ENCODE data around the gene ASXL2. TPM values are rescaled to one million over a fixed set of nuclear protein-coding genes. Genes with fewer than 3 reads are reported as not detected.

ASXL2 gene
- total RNA-seq, 2 donors from 2014 or later = 6.6 to 8.3 TPM

DNA sequence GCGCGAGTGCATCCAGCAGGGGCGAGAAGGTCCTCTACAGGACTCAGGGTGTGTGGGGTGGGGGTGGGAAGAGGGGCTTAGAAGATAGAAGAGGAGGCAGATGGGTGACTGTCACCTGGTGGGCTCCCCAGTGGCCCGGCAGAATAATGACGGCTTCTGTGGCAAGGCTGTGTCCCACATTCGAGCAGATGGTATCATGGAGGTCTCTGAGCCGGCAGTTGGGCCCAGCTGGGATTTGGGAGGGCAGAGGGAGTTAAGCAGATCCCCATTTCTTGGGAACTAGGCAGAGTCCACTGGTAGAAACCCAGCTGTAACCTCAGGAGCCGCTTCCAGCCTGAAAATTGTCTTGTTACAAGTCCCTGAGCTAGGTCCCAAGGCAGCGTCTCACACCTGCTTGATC lies 176.5 kb downstream of the ASXL2 start:
- H3K4me3 ChIP-seq = no peak overlapping the region
- DNase-seq = no peak
- no peaks in the 10 kb centered on the region for H3K9me3 ChIP-seq
- no peaks in the 10 kb centered on the region for H3K4me1 ChIP-seq
- H3K27ac ChIP-seq = no peak overlapping the region
- ATAC-seq = no peak
- no peaks in the 10 kb centered on the region for H3K36me3 ChIP-seq (replicated peaks in 1 of 2; ENCODE audit: insufficient read depth in 1 of 2, low read depth in 2 of 2)
- H3K27me3 ChIP-seq = no peaks in the 10 kb centered on the region
- TF ChIP-seq, protein P1, sequence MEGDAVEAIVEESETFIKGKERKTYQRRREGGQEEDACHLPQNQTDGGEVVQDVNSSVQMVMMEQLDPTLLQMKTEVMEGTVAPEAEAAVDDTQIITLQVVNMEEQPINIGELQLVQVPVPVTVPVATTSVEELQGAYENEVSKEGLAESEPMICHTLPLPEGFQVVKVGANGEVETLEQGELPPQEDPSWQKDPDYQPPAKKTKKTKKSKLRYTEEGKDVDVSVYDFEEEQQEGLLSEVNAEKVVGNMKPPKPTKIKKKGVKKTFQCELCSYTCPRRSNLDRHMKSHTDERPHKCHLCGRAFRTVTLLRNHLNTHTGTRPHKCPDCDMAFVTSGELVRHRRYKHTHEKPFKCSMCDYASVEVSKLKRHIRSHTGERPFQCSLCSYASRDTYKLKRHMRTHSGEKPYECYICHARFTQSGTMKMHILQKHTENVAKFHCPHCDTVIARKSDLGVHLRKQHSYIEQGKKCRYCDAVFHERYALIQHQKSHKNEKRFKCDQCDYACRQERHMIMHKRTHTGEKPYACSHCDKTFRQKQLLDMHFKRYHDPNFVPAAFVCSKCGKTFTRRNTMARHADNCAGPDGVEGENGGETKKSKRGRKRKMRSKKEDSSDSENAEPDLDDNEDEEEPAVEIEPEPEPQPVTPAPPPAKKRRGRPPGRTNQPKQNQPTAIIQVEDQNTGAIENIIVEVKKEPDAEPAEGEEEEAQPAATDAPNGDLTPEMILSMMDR (IDR thresholded peaks at IDR 0.05) = no peak
- TF ChIP-seq POLR2A (IDR thresholded peaks at IDR 0.05) = no peak
- intact Hi-C loops (cut with DNase I) = no loop called here
- 82 to 89% methylated on average over 9 of the region's 9 CpGs for WGBS, 2 donors

DNA sequence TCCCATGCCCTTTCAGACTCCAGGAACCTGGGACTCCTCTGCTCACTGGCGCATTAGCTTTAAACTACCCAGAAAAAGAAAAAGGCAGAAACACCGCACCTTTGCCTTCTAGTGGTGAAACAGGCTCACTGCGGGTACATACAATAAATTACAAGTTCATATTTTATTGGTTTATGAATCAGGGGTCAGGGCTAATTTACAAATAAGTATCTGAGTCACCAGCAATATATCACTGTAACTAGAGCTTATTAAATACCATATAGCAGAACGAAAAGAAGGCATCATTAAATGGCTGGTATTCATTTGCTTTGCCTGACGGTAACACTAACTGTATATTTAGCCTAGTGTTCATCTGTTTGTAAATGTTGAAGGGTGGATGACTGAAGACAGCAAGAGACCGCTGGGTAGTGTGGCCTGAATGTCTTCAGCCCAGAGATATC lies 178.0 kb downstream of the ASXL2 start:
- Histone ChIP-seq H3K9me3 (no peaks in the 10 kb centered on the region), H3K4me3 (no peak overlapping the region), H3K36me3 (replicated peaks in 1 of 2; ENCODE audit: insufficient read depth in 1 of 2, low read depth in 2 of 2) (no peaks in the 10 kb centered on the region), H3K4me1 (no peaks in the 10 kb centered on the region), H3K27me3 (no peaks in the 10 kb centered on the region), H3K27ac (no peak overlapping the region)
- ATAC-seq = peak; percentile 59
- peak; percentile 26 to 47 (median 37) for DNase-seq
- WGBS, 2 donors = 11 to 19% methylated on average over 6 of the region's 6 CpGs
- intact Hi-C loops (cut with DNase I) = no loop called here
- TF ChIP-seq POLR2A (IDR thresholded peaks at IDR 0.05) = no peak
- TF ChIP-seq, protein P1 (IDR thresholded peaks at IDR 0.05) = peak; percentile 57 to 78 (median 71)

DNA sequence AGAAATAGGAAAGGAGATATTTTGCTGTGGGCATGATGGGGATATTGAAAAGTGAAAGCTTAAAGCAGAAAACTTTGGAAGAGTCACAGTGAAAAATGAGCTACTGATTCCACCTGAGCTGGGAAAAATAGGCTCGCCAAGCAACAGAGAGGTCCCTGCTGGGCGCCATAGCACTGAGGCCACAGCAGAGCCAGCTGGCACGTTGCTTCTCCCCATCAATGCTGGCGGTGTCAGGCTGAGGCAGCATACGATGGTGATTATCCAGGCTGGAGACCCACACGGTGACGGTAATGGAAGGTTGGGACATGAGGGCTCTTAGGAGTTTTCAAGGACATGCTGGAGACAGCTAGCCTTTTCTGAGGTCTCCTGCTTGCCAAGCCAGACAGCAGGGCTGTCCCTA lies 179.1 kb downstream of the ASXL2 start:
- WGBS, 2 donors = 65 to 77% methylated on average over 7 of the region's 7 CpGs

DNA sequence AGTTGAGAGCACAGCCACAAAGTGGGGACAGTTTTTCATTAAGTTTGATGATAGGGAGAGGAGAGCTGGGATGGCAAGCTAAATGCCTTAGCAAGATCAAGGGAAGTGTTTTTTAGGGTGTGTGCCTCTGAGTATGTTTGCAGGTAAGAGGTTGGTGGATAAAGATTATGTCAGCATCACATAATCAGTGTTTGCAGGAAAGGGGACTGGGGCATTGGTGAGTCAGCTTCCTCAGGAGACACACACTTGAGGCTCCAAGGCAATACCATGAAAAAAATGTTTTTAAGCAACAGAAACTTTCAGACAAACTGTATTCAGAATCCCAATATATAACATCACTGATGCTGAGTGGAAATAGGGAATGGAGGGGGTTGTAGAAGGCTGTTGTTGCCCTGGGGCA lies 179.5 kb downstream of the ASXL2 start:
- Histone ChIP-seq H3K27ac (no peak overlapping the region), H3K27me3 (no peaks in the 10 kb centered on the region), H3K36me3 (replicated peaks in 1 of 2; ENCODE audit: insufficient read depth in 1 of 2, low read depth in 2 of 2) (no peaks in the 10 kb centered on the region), H3K4me3 (no peak overlapping the region), H3K9me3 (no peaks in the 10 kb centered on the region), H3K4me1 (no peaks in the 10 kb centered on the region)
- intact Hi-C loops (cut with DNase I) = no loop called here
- TF ChIP-seq, protein P1 (IDR thresholded peaks at IDR 0.05) = no peak
- TF ChIP-seq POLR2A (IDR thresholded peaks at IDR 0.05) = no peak
- ATAC-seq = no peak
- no peak for DNase-seq

More for the DNA sequence above, 179.1 kb downstream of the ASXL2 start:
- Histone ChIP-seq H3K9me3 (no peaks in the 10 kb centered on the region), H3K36me3 (replicated peaks in 1 of 2; ENCODE audit: insufficient read depth in 1 of 2, low read depth in 2 of 2) (no peaks in the 10 kb centered on the region), H3K4me3 (no peak overlapping the region), H3K27me3 (no peaks in the 10 kb centered on the region), H3K27ac (no peak overlapping the region), H3K4me1 (no peaks in the 10 kb centered on the region)
- intact Hi-C loops (cut with DNase I) = no loop called here
- TF ChIP-seq, protein P1 (IDR thresholded peaks at IDR 0.05) = no peak
- TF ChIP-seq POLR2A (IDR thresholded peaks at IDR 0.05) = no peak
- ATAC-seq (no peak), DNase-seq (no peak)

DNA sequence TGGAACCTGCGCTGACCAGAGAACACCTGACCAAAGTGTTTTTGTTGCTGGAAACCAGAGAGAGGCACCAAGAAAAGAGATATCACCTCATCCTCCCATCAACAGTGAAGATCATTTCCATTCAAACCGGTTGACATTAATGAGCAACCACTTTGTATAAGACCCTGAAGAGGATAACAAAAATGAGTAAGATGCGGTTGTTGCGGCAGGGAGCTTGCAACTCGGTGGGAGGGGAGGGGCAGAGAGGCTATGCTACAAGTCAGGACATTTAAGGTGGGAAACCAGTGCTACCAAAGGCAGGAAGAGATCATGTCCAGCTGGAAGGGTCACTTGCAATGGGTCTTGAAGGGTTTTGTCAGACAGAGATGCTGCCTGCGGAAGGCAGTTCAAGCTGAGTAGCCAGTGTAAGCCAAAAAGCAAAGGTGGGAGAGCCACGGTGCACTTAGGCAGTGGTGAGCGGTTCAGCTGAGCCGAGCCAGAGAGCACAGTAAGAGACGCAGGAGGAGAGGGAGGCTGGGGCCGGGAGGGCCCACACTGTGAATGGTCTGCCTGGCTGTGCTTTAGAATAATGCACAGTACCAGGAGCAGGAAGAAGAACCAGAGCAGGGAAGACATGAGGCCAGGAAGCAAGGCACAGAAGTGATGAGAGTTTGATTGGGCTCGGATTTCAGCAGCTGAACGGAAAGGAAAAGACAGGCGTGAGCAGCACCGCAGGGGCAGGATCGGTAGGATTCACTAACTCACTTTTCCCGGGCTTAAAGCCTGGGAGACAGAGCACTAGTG lies 180.5 kb downstream of the ASXL2 start:
- WGBS, 2 donors = 60 to 77% methylated on average over 17 of the region's 17 CpGs
- Histone ChIP-seq H3K4me3 (no peak overlapping the region), H3K36me3 (replicated peaks in 1 of 2; ENCODE audit: insufficient read depth in 1 of 2, low read depth in 2 of 2) (no peaks in the 10 kb centered on the region), H3K9me3 (no peaks in the 10 kb centered on the region), H3K4me1 (no peaks in the 10 kb centered on the region), H3K27ac (no peak overlapping the region), H3K27me3 (no peaks in the 10 kb centered on the region)
- no peak for DNase-seq
- ATAC-seq = no peak
- no peak for TF ChIP-seq POLR2A (IDR thresholded peaks at IDR 0.05)
- TF ChIP-seq, protein P1 (IDR thresholded peaks at IDR 0.05) = no peak
- intact Hi-C loops (cut with DNase I) = no loop called here

Data from body of pancreas (tissue), 4 donors.